Fibroblast of the aortic adventitia (primary cell): ENCODE data around the gene RRP1B. TPM values are rescaled to one million over a fixed set of nuclear protein-coding genes. Genes with fewer than 3 reads are reported as not detected.
A peak's percentile ranks its signal among the peaks of the same experiment; 100 is the strongest.

Experiments used
- DNase-seq: peaks from one replicate; pipeline ENCODE4 v3.0.0-alpha.2; 2010; ENCODE audit warnings: low read depth
- H3K4me3 ChIP-seq: 2 replicates; pipeline ENCODE4 v1.5.1; 2011; ENCODE audit warnings: low read depth, mild to moderate bottlenecking, control low read depth, low read length, moderate library complexity
- CTCF ChIP-seq: IDR thresholded peaks from 2 replicates; pipeline ENCODE4 v1.5.1; 2011; ENCODE audit warnings: mild to moderate bottlenecking, low read length, control low read depth, inconsistent platforms; ENCODE audit not compliant: insufficient read depth
- total RNA-seq: library from RNA; depleted of rRNA; stranded (reverse); fragments of >200 nt; gene quantifications from 2 replicates; pipeline ENCODE4 v1.2.3, GENCODE V29; 2012; ENCODE audit warnings: low replicate concordance

The RRP1B gene
- total RNA-seq, 1 donor: 24.2 TPM

- no peak for DNase-seq
- H3K4me3 ChIP-seq: no peak overlapping the region
- no peak for TF ChIP-seq CTCF
These were observed 19.0 kb upstream of the RRP1B start for GRCh38 chr21:43640400-43640799.

- DNase-seq: no peak
- no peak for TF ChIP-seq CTCF
- H3K4me3 ChIP-seq: no peak overlapping the region
These were observed 16.2 kb upstream of the RRP1B start for GRCh38 chr21:43643193-43643592.

- DNase-seq: no peak
- no peak for TF ChIP-seq CTCF
- H3K4me3 ChIP-seq: no peak overlapping the region
These were observed 15.3 kb upstream of the RRP1B start for GRCh38 chr21:43644071-43644470.

GRCh38 chr21:43644609-43645008 lies 14.8 kb upstream of the RRP1B start:
- peak; percentile 44 for DNase-seq
- no peak for TF ChIP-seq CTCF
- no peak overlapping the region for H3K4me3 ChIP-seq

- H3K4me3 ChIP-seq: no peak overlapping the region
- peak; percentile 70 for TF ChIP-seq CTCF
- DNase-seq: peak; percentile 84
These were observed 14.0 kb upstream of the RRP1B start for GRCh38 chr21:43645136-43645891.

GRCh38 chr21:43645976-43646375 lies 13.4 kb upstream of the RRP1B start:
- DNase-seq: no peak
- no peak for TF ChIP-seq CTCF
- no peak overlapping the region for H3K4me3 ChIP-seq
